ENCODE data around the gene C1GALT1. TPM values are rescaled to one million over a fixed set of nuclear protein-coding genes. Genes with fewer than 3 reads are reported as not detected.
"Not testable (repeated sequence)": the region's sequence is repeated elsewhere in the genome, so short reads cannot be mapped to it uniquely, and the experiment has no call there.

C1GALT1 gene
- total RNA-seq, 1 experiment from 2014 or later, result 54.2 TPM

DNA sequence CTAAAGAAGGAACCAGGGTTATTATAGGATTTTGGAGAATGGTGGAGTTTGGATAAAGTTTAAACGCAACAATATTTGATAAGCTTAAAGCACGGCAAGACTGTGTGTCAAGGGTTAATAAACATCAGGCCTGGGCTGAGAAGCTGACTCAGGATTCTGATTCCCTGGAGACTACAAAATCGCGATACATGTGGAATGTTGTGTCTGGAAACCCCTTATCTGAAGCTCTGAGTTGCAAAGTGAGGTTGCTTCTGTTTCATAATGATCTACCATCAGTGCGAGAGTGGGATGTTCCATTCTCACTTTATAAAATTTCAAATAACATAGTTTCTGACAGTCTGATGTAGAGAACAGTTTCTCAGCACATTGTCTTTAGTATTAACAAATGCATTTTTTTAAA lies 7.8 kb downstream of the C1GALT1 start:
- Histone ChIP-seq H3K4me2 (no peak overlapping the region), H3K9me2 (ENCODE audit: insufficient read depth) (no peaks in the 10 kb centered on the region), H3K36me3 (ENCODE audit: low read depth) (peaks cover 16% of the 10 kb centered on the region; the same call in 1 of the 2 replicates), H3K4me1 (replicated peaks; ENCODE audit: insufficient read depth) (peaks cover 1% of the 10 kb centered on the region; the same call in 1 of the 2 replicates), H2AFZ (no peak overlapping the region), H3F3A (ENCODE audit: insufficient read depth, low read depth) (no peaks in the 10 kb centered on the region), H3K79me2 (ENCODE audit: low read depth) (peaks cover 80% of the 10 kb centered on the region), H3K27me3 (ENCODE audit: insufficient read depth, low read depth) (no peaks in the 10 kb centered on the region), H3K27ac (no peak overlapping the region), H3K9me3 (ENCODE audit: insufficient read depth, low read depth) (peaks cover 9% of the 10 kb centered on the region), H3K4me3 (no peak overlapping the region), H4K20me1 (ENCODE audit: insufficient read depth) (no peaks in the 10 kb centered on the region)
- BruUV-seq (replicated peaks), result no TSS peak
- CTCF ChIA-PET, result interaction anchor here (0.5 kb wide), 1 partner anchor 1234 kb away, joined by 6 read pairs; no protein-coding TSS in a partner anchor
- intact Hi-C loops (cut with micrococcal nuclease; ENCODE audit: unreplicated experiment), result no loop called here
- TF ChIP-seq EZH2 (IDR thresholded peaks at IDR 0.05; ENCODE audit: low read depth), result no peak
- POLR2A ChIA-PET (ENCODE audit: unreplicated experiment), result no interaction called here
- no peak for DNase-seq

DNA sequence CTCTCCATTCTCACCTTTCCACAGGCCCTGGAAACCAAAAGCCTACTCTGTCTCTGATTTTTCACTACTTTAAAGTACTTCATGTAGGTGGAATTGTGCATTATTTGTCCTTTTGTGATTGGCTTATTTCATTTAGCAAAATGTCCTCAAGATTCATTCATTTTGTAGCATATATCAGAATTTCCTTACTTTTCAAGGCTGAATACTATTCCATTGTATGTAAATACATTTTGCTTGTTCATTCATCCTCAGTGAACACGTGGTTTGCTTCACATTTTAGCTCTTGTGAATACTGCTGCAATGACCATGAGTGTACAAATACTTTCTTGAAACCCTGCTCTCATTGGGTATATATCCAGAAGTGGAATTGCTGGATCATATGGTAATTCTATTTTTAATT lies 8.8 kb downstream of the C1GALT1 start:
- TF ChIP-seq, protein P1, sequence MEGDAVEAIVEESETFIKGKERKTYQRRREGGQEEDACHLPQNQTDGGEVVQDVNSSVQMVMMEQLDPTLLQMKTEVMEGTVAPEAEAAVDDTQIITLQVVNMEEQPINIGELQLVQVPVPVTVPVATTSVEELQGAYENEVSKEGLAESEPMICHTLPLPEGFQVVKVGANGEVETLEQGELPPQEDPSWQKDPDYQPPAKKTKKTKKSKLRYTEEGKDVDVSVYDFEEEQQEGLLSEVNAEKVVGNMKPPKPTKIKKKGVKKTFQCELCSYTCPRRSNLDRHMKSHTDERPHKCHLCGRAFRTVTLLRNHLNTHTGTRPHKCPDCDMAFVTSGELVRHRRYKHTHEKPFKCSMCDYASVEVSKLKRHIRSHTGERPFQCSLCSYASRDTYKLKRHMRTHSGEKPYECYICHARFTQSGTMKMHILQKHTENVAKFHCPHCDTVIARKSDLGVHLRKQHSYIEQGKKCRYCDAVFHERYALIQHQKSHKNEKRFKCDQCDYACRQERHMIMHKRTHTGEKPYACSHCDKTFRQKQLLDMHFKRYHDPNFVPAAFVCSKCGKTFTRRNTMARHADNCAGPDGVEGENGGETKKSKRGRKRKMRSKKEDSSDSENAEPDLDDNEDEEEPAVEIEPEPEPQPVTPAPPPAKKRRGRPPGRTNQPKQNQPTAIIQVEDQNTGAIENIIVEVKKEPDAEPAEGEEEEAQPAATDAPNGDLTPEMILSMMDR (conservative IDR thresholded peaks at IDR 0.05), result no peak
- TF ChIP-seq EZH2 (IDR thresholded peaks at IDR 0.05; ENCODE audit: low read depth), result no peak
- H3K4me3 ChIP-seq, result no peak overlapping the region
- H3K4me1 ChIP-seq (replicated peaks; ENCODE audit: insufficient read depth), result no peaks in the 10 kb centered on the region
- ChIA-PET POLR2A (ENCODE audit: unreplicated experiment) (no interaction called here), CTCF (no interaction called here)
- no peak overlapping the region for H3K4me2 ChIP-seq
- H3F3A ChIP-seq (ENCODE audit: insufficient read depth, low read depth), result no peaks in the 10 kb centered on the region
- peaks cover 80% of the 10 kb centered on the region for H3K79me2 ChIP-seq (ENCODE audit: low read depth)
- peaks cover 16% of the 10 kb centered on the region for H3K9me3 ChIP-seq (ENCODE audit: insufficient read depth, low read depth)
- 0 out of 2 replicates have a peak, but pooled peaks cover 10% of the 10 kb centered on the region for H3K36me3 ChIP-seq (ENCODE audit: low read depth)
- intact Hi-C loops (cut with micrococcal nuclease; ENCODE audit: unreplicated experiment), result no loop called here
- H2AFZ ChIP-seq, result no peak overlapping the region
- H3K9me2 ChIP-seq (ENCODE audit: insufficient read depth), result no peaks in the 10 kb centered on the region
- H3K27me3 ChIP-seq (ENCODE audit: insufficient read depth, low read depth), result no peaks in the 10 kb centered on the region
- BruUV-seq (replicated peaks), result no TSS peak
- no peak for DNase-seq
- no peak overlapping the region for H3K27ac ChIP-seq
- no peaks in the 10 kb centered on the region for H4K20me1 ChIP-seq (ENCODE audit: insufficient read depth)

DNA sequence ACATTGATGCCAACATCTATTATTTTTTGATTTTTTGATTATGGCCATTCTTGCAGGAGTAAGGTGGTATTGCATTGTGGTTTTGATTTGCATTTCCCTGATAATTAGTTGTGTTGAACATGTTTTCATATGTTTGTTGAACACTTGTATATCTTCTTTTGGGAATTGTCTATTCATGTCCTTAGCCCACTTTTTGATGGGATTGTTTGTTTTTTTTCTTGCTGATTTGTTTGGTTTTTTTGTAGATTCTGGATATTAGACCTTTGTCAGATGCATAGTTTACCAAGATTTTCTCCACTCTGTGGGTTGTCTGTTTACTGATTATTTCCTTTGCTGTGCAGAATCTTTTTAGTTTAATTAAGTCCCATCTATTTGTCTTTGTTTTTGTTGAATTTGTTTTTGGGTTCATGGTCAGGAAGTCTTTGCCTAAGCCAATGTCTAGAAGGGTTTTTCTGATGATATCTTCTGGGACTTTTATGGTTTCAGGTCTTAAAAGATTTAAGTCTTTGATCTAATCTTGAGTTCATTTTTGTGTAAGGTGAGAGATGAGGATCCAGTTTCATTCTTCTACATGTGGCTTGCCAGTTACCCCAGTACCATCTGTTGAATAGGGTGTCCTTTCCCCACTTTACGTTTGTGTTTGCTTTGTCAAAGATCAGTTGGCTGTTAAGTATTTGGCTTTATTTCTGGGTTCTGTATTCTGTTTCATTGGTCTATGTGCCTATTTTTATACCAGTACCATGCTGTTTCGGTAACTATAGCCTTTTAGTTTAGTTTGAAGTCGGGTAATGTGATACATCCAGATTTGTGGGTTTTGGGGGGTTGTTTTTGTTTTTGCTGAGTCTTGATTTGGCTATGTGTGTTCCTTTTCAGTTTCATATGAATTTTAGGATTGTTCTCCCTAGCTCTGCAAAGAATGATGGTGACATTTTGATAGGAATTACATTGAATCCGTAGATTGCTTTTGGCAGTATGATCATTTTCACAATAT lies 10.7 kb downstream of the C1GALT1 start:
- BruUV-seq (replicated peaks); H3K27ac ChIP-seq; DNase-seq; H2AFZ ChIP-seq; H3F3A ChIP-seq (ENCODE audit: insufficient read depth, low read depth); intact Hi-C loops (cut with micrococcal nuclease; ENCODE audit: unreplicated experiment); POLR2A ChIA-PET (ENCODE audit: unreplicated experiment); H3K4me2 ChIP-seq; H3K9me2 ChIP-seq (ENCODE audit: insufficient read depth); H3K27me3 ChIP-seq (ENCODE audit: insufficient read depth, low read depth); H3K36me3 ChIP-seq (ENCODE audit: low read depth); H3K4me1 ChIP-seq (replicated peaks; ENCODE audit: insufficient read depth); H3K4me3 ChIP-seq; H4K20me1 ChIP-seq (ENCODE audit: insufficient read depth); CTCF ChIA-PET: not testable (repeated sequence)
- Histone ChIP-seq H3K9me3 (ENCODE audit: insufficient read depth, low read depth) (peaks cover 19% of the 10 kb centered on the region), H3K79me2 (ENCODE audit: low read depth) (peaks cover 83% of the 10 kb centered on the region)

GRCh38 chr7:7199592-7199991 lies 17.2 kb downstream of the C1GALT1 start:
- H3K4me3 ChIP-seq; BruUV-seq (replicated peaks); H3K4me2 ChIP-seq; H3K9me2 ChIP-seq (ENCODE audit: insufficient read depth); H3K27me3 ChIP-seq (ENCODE audit: insufficient read depth, low read depth); POLR2A ChIA-PET (ENCODE audit: unreplicated experiment); H4K20me1 ChIP-seq (ENCODE audit: insufficient read depth); intact Hi-C loops (cut with micrococcal nuclease; ENCODE audit: unreplicated experiment); H3K27ac ChIP-seq; H3K36me3 ChIP-seq (ENCODE audit: low read depth); CTCF ChIA-PET; DNase-seq; H2AFZ ChIP-seq: not testable (repeated sequence)
- peaks cover 27% of the 10 kb centered on the region; the same call in 1 of the 2 replicates for H3K9me3 ChIP-seq (ENCODE audit: insufficient read depth, low read depth)
- H3F3A ChIP-seq (ENCODE audit: insufficient read depth, low read depth), result peaks cover 16% of the 10 kb centered on the region; the same call in 1 of the 2 replicates
- H3K79me2 ChIP-seq (ENCODE audit: low read depth), result peaks cover 79% of the 10 kb centered on the region
- peaks cover 15% of the 10 kb centered on the region for H3K4me1 ChIP-seq (replicated peaks; ENCODE audit: insufficient read depth)

DNA sequence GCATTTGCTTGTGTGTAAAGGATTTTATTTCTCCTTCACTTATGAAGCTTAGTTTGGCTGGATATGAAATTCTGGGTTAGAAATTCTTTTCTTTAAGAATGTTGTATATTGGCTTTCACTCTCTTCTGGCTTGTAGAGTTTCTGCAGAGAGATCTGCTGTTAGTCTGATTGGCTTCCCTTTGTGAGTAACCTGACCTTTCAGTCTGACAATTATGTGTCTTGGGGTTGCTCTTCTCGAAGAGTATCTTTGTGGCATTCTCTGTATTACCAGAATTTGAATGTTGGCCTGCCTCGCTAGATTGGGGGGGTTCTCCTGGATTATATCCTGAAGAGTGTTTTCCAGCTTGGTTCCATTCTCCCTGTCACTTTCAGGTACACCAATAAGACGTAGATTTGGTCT lies 17.9 kb downstream of the C1GALT1 start:
- POLR2A ChIA-PET (ENCODE audit: unreplicated experiment); CTCF ChIA-PET; H2AFZ ChIP-seq; H3K36me3 ChIP-seq (ENCODE audit: low read depth); H4K20me1 ChIP-seq (ENCODE audit: insufficient read depth); intact Hi-C loops (cut with micrococcal nuclease; ENCODE audit: unreplicated experiment); H3K27ac ChIP-seq; H3K9me2 ChIP-seq (ENCODE audit: insufficient read depth); BruUV-seq (replicated peaks); DNase-seq; H3K27me3 ChIP-seq (ENCODE audit: insufficient read depth, low read depth); H3K4me2 ChIP-seq; H3K4me3 ChIP-seq: not testable (repeated sequence)
- H3F3A ChIP-seq (ENCODE audit: insufficient read depth, low read depth), result peaks cover 16% of the 10 kb centered on the region; the same call in 1 of the 2 replicates
- peaks cover 15% of the 10 kb centered on the region for H3K4me1 ChIP-seq (replicated peaks; ENCODE audit: insufficient read depth)
- H3K9me3 ChIP-seq (ENCODE audit: insufficient read depth, low read depth), result peaks cover 27% of the 10 kb centered on the region; the same call in 1 of the 2 replicates
- H3K79me2 ChIP-seq (ENCODE audit: low read depth), result peaks cover 79% of the 10 kb centered on the region
